ENCODE data around the gene CACNA2D1.
A peak's percentile ranks its signal among the peaks of the same experiment; 100 is the strongest.

CACNA2D1 gene

DNA sequence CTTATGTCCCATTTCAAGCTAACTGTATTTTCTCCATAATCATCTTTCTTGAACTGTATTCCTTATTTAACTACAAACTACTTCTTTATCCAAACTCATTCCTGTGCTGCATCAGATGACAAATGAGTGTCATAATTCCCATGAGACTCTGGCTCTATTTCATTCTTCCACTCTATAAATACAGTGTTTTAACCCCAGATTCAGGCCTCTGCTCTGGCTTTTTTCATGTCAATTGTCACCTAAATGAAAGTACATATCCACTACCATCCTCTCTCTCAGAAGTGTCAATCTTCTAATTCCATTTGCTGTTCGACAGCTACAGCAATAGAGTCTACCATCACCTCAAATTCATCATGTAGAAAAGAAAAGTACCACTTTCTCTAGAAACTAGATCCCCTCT lies 172.7 kb downstream of the CACNA2D1 start:
- no peak for FAIRE-seq

DNA sequence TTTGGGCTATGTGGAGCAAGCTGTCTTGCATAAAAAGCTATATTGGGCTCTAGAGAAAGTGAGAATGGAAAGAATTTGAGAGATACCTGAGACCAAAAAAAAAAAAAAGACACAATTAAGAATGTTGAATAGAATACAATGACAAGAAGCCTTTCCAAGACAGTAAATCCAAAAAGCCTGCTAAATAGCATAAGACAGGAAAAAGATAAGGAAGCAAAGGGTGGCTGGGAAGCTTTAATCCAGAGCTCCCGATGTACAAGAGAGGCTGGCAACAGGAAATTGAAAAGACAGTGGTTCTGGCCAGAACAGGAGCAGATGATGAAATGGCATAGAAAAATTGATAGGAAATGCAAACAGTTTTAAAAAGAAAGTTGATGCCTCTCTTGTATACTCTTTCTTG lies 174.9 kb downstream of the CACNA2D1 start:
- FAIRE-seq, result no peak

DNA sequence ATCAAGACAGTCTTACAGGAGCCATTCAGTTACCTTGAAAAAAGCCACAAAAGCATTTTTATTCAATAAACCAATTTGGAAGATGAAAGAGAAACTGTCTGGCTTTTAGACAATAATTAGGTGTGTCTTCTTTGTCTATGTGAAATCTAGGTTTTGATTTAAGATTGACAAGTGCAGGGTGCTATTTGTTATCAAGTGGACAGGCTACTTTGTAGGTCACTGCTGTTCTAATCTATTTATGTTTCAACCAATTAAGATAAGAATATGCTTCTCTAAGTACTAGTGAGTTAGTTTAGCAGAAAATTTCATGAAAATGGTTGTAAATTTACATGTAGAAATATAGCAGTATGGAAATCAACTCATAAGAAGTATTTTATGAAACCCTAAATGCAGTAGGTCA lies 177.5 kb downstream of the CACNA2D1 start:
- FAIRE-seq, result no peak

DNA sequence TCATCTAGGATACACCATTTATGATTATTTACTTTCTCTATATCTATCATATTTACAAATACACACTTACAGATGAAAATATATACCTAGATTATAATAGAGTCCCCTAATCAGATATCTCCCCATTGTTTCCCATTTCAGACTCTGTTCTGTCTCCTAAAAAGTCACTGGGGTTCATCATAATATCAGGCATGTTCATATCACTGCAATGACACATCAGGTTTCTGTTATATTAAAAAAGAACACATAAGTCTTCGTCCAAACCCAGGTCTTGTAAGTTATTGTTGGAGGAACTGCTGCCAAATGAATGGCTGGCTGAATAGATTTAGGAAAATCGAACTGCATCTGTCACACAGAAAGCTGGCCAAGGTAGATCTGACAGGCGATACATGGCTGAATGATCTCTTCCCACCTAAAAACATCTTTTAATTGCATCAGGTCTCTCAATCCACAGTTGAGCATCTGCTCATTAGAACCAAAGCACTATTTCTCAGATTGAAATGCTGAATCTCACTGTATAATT lies 178.7 kb downstream of the CACNA2D1 start:
- FAIRE-seq, result no peak

DNA sequence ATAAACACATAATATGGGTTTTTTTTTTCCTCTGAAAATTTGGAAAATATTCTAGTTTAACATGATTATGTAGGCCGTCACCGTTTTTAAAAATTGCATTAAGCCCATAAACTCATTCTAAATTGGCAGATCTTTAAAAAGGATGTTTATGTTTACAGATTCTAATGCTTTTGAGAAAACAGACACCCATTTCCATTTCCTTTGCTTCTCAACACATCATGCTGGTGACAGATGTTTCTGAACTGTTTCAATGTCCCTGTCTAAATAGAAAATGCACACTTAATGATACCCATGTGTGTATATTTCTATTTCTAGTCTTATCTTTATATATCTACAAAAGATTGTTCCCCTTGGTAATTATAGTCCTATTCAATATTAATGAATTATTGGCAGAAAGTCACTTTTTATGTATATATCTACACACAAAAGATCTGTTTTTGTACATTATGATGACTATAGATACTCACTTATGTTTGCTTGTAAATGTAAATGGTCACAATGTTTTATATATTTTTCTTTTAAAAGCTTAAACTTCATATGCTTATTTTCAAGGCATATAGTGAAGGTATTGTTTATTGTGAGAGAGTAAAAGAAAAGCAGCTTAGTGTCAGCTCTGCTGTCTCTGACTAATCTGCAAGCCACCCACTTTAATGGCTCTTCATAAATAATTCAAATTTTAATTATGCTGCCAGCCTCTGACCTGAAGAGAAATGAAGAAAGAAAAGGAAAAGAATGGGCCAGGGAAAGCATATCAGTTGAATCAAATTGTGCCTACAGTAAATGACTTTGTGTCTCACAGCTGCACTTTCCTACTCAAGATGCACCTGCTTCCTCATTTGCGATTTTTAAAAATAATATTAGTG lies 179.4 kb downstream of the CACNA2D1 start:
- no peak for FAIRE-seq

DNA sequence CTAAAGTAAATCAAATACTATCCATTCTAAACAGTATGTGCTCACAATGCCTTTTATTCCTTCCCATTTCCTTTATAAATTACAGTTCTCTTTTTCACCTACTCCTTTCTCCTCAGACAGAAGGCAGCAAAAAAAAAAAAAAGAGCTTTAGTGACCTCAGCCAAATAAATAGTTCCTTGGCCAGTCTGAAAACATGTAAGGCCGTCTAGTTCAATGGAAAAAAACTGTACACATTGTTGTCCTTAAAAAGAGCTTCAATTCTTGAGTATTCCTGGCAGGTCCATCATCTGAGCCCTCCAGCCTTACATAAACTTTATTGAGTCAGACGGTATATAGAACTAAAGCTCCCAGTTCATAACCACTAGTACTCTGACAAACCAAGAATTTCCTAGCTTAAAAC lies 185.4 kb downstream of the CACNA2D1 start:
- FAIRE-seq, result no peak

DNA sequence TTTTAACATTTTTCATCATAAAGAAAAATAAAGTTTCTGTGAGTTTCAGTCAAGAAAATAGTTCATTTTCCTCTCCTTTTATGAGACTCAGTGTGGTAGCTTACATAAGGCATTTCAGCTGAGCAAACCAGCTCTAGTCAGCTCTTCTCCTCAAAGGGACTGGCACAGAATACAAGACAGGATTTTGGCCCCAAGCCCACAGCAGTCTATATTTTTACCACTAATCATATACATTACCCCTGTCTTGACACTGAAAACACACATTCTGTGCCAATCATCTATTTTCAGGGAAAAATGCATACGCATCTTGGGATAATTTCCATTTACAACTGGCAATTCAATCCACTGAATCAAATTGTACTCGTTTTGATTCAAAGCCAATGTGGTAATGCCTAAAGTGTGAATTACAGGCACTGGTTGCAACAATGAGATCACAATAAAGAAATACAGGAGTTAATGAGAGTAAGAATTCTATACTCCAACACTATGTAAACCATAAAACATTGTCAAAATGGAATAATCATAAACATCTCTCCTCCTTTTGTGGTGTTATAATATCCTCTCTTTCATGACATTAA lies 186.4 kb downstream of the CACNA2D1 start:
- no peak for FAIRE-seq

DNA sequence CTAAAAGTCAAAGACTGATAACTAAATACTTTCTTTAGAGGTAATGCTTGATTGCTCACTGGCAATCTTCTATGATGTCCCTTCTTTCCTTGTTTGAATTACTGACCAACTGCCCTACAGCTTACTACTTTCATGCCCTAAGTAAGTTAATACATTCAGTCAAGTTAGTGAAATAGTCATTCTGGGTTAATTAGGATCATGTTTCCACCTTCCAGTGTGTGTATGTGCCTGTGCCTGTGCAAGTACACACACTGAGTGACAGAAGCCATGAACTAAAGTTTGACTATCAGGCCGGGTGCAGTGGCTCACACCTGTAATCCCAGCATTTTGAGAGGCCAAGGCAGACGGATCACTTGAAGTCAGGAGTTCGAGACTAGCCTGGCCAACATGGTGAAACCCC lies 187.9 kb downstream of the CACNA2D1 start:
- no peak for FAIRE-seq

DNA sequence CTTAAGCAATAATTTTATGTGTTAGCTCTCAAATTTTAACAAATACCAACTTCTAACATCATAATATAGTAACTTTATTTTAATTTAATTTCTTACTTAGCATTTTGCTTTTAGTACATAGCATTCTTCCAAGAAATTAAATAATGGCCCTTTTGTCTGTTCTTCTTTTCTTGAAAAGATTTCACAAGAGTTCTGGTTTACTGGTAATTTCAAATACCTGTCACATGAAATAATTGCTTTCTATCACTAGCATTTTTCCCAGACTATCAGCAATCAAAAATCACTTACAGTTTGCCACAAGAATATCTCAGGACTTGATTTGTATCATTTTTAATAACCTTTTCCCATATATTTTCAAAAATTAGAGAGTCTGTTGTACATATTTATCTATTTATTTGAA lies 193.0 kb downstream of the CACNA2D1 start:
- FAIRE-seq, result no peak

DNA sequence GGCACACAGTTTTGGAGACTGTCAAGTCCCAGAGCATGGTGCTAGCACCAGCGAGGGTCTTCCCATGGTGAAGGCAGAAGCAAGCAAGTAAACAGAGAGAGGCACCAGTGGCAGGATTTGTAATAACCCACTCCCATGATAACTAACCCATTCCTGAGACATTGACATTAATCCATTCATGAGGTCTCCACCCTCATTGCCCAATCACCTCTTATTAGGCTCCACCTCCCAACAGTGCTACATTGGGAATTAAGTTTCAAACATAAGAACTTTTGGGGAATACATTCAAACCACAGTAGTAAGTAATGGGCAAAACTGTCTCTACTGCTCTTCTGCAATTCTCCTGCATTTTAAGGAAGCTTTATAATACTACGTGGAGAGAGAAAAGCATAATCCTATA lies 193.6 kb downstream of the CACNA2D1 start:
- FAIRE-seq, result no peak

DNA sequence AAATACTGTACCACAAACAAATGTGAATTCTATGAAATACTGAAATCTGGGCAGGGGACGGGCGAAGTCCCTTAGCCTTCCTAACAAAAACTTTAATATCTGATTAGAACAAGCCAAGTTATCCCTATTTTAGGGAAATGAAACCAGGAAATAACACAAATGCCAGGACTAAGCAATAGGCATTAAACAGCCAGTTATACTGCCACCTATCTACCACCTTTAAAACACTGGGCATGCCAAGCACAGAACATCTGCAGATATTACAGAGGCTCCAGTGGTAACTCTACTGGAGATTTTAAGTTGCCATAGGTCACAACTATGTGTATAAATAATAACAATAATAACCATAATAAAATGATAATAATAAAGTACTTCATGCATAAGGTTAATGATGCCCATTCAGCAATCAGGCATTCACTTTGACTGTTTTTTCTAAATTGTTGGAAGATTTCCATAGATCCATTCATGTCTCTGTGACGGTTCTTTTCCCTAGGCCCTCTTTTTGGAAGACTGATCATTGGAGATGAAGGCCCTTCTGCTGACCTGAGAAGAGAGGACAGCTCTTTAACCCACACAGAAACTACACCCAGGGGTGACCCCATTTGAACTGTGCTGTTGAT lies 195.7 kb downstream of the CACNA2D1 start:
- peak; percentile 63 for FAIRE-seq

DNA sequence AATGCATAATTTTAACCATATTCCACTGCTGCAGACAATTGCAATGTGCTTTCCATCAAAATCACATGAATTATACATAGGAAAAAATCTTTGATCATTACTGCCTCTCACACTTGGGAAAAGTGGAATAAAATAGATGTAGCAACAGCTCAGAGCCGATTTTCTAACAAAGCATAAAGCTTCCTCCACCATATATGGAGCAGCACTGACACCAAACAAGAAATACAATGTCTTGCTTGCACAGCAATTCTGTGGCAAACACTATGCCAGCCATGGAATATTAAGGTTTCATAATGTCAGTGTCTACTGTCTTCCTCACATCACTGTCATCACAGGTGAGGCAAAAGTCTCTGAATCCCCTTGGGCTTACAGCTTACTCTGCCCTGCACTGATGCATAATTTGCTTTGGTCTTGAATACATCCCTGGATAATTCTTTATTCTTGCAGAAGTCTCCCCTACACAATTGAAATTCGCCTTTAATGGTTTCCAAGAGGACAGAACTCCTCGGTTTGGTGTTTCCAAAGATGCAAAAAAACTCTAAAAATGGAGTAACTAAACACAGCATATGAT lies 198.5 kb downstream of the CACNA2D1 start:
- no peak for FAIRE-seq

DNA sequence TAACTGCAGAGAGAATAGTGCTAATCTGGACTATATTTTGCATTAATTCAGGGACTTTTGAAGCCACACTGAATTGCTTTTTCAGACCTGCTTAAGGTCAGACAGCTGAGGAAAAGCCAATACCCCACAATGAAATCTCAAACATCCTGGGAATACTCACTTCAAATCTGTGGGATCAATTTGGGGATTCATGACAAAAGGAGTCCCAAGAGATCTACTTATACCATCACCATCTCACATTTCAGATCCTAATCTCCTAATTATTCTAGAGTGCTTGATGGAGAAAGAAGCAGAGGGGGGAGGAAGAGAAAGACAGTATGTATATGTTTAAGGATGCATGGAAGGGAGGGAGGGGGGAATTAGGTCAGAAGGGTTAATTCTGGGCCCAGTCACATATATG lies 202.2 kb downstream of the CACNA2D1 start:
- FAIRE-seq, result no peak

DNA sequence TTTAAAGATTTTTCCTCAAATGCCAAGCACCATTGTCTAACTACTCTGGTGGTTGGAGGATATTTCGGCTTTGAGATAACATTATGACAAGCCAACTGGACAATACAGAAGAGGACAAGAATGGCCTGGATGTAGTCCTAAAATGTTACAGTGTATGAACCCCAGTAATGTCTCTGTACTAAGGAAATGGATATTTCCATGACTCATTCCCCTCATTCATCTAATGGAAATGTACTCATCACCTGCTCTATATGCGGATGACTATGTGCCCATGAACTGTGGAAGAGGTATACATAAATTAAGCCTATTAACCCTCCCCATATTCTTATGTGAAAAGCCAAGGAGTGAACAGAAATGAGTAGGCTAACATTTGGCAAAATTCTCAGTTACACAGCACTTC lies 207.9 kb downstream of the CACNA2D1 start:
- FAIRE-seq, result no peak

DNA sequence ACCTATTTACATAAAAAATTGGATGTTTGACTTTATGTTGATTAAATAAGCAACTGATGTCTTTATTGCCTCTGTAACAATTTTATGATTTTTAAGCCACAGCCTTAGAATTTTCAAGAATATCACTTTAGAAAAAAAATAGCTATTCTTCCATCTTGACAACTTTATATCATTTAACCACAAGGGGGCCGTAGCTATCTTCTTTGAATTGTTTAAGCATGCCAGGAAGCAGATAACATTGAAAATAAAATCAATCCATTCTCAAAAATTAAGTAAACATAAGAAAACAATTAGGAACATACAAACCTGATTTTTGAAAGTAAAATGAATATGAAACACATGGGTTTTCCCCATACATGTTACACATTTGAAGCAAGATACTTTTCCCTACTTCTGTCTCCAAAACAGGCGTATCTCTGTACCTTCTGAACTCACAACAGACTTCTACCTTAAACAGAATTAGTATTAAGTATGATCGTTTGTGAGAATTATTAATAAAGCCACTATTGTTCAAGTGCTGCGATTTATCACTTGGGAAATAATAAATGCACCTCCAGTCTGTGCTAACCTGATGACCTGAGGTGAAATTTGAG lies 209.0 kb downstream of the CACNA2D1 start:
- peak; percentile 91 for FAIRE-seq

DNA sequence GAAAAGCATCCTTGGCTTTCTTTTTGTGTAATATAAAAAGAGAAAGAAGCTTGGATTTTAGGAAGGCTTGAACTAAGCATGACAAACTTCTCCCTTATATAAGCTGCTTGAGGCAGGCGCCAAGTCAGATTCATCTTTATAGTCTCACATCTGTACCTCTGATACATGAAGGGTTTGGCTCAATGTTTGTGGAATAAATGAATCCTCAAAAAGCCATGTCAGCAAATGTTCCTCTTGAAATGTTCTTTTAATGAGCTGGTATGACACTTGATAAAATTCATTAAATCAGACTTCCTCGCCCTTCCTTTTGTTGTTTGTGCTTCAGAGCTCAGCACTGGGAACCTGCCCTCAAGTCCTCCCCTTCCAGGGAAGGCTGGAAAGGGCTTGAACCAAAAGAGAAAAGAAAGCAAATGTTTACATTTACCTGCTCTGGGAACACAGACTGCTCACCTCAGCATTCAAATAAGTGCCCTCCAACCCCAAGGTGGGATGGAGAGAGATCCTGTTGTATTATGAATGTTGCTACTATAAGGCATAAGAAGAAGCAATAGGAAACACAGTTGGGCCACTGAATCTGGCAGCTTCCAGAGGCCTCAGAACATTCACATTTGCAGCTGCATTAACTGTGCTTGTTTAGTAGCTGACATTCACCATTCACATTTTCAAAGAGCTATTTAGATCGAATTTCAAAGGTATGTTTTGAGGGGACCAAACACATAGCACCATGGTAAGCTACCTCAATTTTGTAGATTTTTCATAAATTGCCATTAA lies 212.6 kb downstream of the CACNA2D1 start:
- FAIRE-seq, result no peak

DNA sequence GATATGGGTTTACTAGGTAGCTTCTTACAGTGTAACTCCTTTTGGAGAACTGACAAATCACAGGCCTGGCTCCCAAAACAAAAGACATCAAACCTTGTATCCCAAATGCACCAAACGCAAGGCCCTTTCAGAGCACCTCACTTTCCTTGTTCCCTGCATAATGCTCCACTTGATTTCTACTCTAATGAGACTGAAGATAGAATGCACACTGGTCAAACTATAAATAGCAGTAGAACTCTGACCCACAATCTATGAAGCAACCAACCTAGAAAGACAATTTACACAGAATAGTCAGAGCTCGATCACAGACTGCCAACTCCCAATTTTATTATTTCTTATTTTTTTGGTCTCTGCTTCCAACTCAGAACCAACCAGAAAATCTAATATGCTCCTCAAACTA lies 214.4 kb downstream of the CACNA2D1 start:
- no peak for FAIRE-seq

DNA sequence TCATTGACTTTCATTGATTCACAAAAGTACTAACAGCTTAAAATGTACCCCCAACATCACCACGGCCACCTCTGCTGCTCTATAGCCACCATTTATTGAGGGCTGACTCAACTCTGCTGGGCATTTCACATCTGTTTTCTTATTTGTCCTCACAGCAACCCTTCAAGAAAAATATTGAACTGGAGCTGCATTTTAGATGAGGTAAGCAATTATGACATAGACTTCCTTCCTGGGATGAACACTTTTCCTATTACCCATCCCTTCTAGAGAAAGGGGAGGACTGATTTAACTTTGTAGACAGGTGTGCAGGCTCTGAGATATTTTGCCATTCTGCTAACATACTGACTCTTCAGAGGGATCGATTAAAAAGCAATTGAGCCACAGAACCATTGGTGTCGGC lies 217.4 kb downstream of the CACNA2D1 start:
- FAIRE-seq, result no peak

DNA sequence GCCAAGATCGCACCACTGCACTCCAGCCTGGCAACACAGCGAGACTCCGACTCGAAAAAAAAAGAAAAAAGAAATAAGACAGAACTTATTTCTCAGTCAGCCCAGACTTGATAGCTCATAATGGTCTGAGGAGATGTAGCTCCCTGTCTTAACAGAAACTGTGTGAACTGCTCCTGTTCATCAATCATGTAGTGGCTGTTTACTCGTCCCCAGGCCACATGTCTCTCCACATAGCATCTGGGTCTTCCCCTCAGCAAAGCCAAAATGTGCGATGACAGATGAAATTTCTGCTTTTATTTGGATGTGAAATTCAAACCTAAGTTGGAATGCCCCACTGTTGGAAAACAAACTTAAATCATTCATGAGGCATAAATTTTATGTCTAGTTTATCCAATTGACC lies 219.0 kb downstream of the CACNA2D1 start:
- FAIRE-seq, result no peak

DNA sequence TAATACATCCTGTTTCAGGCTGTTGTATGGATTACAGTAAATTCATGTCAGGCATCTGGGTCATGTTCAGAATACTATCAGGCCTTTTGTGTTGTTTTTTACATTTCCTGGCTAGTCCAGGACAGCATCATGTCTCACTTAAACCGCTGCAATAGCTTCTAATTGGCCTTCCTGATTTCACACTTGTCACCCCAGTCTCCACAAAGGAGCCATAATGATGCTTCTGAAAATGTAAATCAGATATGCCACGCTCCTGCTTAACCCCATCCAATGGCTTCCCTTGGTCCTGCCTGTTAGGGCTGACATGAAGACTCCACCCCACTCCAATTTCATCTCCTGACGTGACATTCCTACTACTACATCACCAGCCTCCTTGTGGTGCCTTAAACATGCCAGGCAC lies 220.0 kb downstream of the CACNA2D1 start:
- no peak for FAIRE-seq

DNA sequence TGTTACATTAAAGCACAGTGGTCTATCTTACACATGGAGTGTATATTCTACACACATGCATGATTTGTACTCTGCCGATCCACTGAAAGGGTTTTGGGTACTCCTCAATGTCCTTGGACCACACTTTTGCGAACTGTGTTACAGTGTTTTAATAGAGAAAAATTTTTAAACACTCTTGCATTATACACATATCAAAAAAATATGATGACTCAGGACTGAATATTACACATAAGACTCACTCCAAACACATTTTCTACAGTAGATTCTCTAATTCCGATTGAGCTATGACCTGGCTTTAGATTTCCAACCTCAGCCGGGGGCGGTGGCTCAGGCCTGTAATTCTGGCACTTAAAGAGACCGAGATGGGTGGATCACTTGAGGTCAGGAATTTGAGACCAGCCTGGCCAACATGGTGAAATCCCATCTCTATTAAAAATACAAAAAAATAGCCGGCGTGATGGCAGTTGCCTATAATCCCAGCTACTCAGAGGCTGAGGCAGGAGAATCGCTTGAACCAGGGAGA lies 222.4 kb downstream of the CACNA2D1 start:
- no peak for FAIRE-seq

DNA sequence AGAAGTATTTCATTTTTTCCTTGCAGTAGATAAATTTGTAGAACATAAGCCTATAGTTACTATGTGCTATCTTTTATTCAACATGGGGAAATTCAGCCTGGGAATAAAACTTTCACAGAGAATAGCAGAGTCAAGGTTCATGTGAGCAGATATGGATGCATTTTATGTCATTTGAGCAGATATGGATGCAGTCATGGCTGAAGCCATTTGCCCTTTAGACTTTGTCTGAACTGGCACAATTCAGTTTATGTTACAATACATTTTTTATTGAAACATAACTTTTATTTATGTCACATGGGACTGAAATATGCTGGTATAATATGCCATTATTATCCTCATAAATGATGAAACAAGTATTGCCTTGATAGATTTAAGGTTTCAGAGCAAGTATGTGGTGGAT lies 231.1 kb downstream of the CACNA2D1 start:
- FAIRE-seq, result no peak

Measured in TTC549 (cell line).